Body of pancreas (tissue), 4 donors: Measurements from ENCODE around the gene FHL2. TPM values are rescaled to one million over a fixed set of nuclear protein-coding genes. Genes with fewer than 3 reads are reported as not detected.

ENCODE experiments used
- ATAC-seq: fragments of 150-250 bp; one replicate; pipeline ENCODE4 v1.9.1; 2016
- DNase-seq, 4 donors: peaks; one replicate each; pipeline ENCODE4 v3.0.0-alpha.2; 2019
- H3K27ac ChIP-seq, 4 donors: fragments of 200-600 bp; sonication (generic); 1 replicate in 3 of 4; 2 replicates in 1 of 4; pipeline versions ENCODE4 v1.5.1 to v1.6.1; 2016 to 2019; ENCODE audit warnings: mild to moderate bottlenecking in 1 of 4, mixed read lengths in 1 of 4, moderate library complexity in 1 of 4
- H3K27me3 ChIP-seq, 2 donors: fragments of 200-600 bp; sonication (generic); one replicate each; pipeline ENCODE4 v1.6.0; 2016; ENCODE audit warnings: mild to moderate bottlenecking in 1 of 2
- H3K36me3 ChIP-seq, 2 donors: fragments of 200-600 bp; sonication (generic); replicated peaks in 1 of 2; 2 replicates each; pipeline ENCODE4 v1.5.1; 2016; ENCODE audit warnings: low read depth in 2 of 2; ENCODE audit not compliant: insufficient read depth in 1 of 2
- H3K4me1 ChIP-seq: fragments of 200-600 bp; sonication (generic); one replicate; pipeline ENCODE4 v1.6.0; 2016
- H3K4me3 ChIP-seq, 2 donors: fragments of 200-600 bp; sonication (generic); 1 replicate in 1 of 2; 2 replicates in 1 of 2; pipeline ENCODE4 v1.5.1; 2016 to 2019
- H3K9me3 ChIP-seq, 3 donors: fragments of 200-600 bp; sonication (generic); 1 replicate in 2 of 3; 2 replicates in 1 of 3; pipeline ENCODE4 v1.5.1; 2016
- CTCF ChIP-seq, 7 experiments: fragments of 450-650 bp in 4 of 7; fragments of 200-600 bp in 3 of 7; sonication (generic) in 3 of 7; IDR thresholded peaks; one replicate each; pipeline ENCODE4 v1.5.1; 2016 to 2019; ENCODE audit warnings: antibody characterized with exemption in 7 of 7
- POLR2A ChIP-seq, 3 donors: fragments of 450-650 bp; IDR thresholded peaks; one replicate each; pipeline ENCODE4 v1.6.1; 2016; ENCODE audit warnings: antibody characterized with exemption in 3 of 3, mild to moderate bottlenecking in 2 of 3
- WGBS, 2 donors: methylation state at CpG; one replicate each; pipeline ENCODE4 v1.1.5; 2017; 5-methylcytosine and 5-hydroxymethylcytosine counted together
- intact Hi-C: fragments of 100-400 bp; cut with DNase I; formaldehyde crosslinking; loops from one replicate; pipeline ENCODE4 v1.15.1; 2023
- total RNA-seq, 2 donors: library from RNA; depleted of rRNA; stranded (reverse); fragments of >200 nt; gene quantifications; one replicate each; pipeline ENCODE4 v1.1.0, GENCODE V29; 2016

The FHL2 gene
- total RNA-seq, 2 donors from 2014 or later, result 3.6 to 21.8 TPM

- H3K27ac ChIP-seq, result no peak overlapping the region
- 85 to 89% methylated on average over 3 of the region's 3 CpGs for WGBS, 2 donors
- DNase-seq, result no peak
- peaks cover 8% of the 10 kb centered on the region for H3K4me1 ChIP-seq
- H3K4me3 ChIP-seq, result no peak overlapping the region
- TF ChIP-seq POLR2A (IDR thresholded peaks at IDR 0.05), result no peak
- TF ChIP-seq CTCF (IDR thresholded peaks at IDR 0.05), result no peak
- no peaks in the 10 kb centered on the region for H3K27me3 ChIP-seq
- intact Hi-C loops, result no loop called here
- H3K36me3 ChIP-seq, result no peaks in the 10 kb centered on the region
- H3K9me3 ChIP-seq, result no peaks in the 10 kb centered on the region
- ATAC-seq, result no peak
Observed at GRCh38 chr2:105321875-105322646, 76.8 kb downstream of the FHL2 start.

GRCh38 chr2:105320651-105321215 lies 78.1 kb downstream of the FHL2 start:
- 71 to 73% methylated on average over 7 of the region's 7 CpGs for WGBS, 2 donors
- TF ChIP-seq CTCF (IDR thresholded peaks at IDR 0.05) (no peak), POLR2A (IDR thresholded peaks at IDR 0.05) (no peak)
- H3K36me3 ChIP-seq, result no peaks in the 10 kb centered on the region
- no peak overlapping the region for H3K4me3 ChIP-seq
- peaks cover 12% of the 10 kb centered on the region for H3K4me1 ChIP-seq
- DNase-seq (no peak), ATAC-seq (no peak)
- intact Hi-C loops, result no loop called here
- no peaks in the 10 kb centered on the region for H3K9me3 ChIP-seq
- no peaks in the 10 kb centered on the region for H3K27me3 ChIP-seq
- no peak overlapping the region for H3K27ac ChIP-seq

- no peaks in the 10 kb centered on the region for H3K27me3 ChIP-seq
- TF ChIP-seq POLR2A (IDR thresholded peaks at IDR 0.05), result no peak
- TF ChIP-seq CTCF (IDR thresholded peaks at IDR 0.05), result no peak
- intact Hi-C loops, result no loop called here
- no peaks in the 10 kb centered on the region for H3K36me3 ChIP-seq
- H3K27ac ChIP-seq, result no peak overlapping the region
- no peak for ATAC-seq
- peaks cover 5% of the 10 kb centered on the region for H3K4me1 ChIP-seq
- DNase-seq, result no peak
- H3K9me3 ChIP-seq, result no peaks in the 10 kb centered on the region
- H3K4me3 ChIP-seq, result no peak overlapping the region
- 83 to 94% methylated on average over 3 of the region's 3 CpGs for WGBS, 2 donors
Observed at GRCh38 chr2:105317937-105318336, 80.9 kb downstream of the FHL2 start.

GRCh38 chr2:105315314-105315713 lies 83.5 kb downstream of the FHL2 start:
- DNase-seq (no peak), ATAC-seq (no peak)
- H3K9me3 ChIP-seq, result no peaks in the 10 kb centered on the region
- H3K36me3 ChIP-seq, result no peaks in the 10 kb centered on the region
- H3K27me3 ChIP-seq, result no peaks in the 10 kb centered on the region
- H3K27ac ChIP-seq, result no peak overlapping the region
- 94 to 97% methylated on average over 3 of the region's 3 CpGs for WGBS, 2 donors
- no peak for TF ChIP-seq CTCF (IDR thresholded peaks at IDR 0.05)
- no peak for TF ChIP-seq POLR2A (IDR thresholded peaks at IDR 0.05)
- H3K4me1 ChIP-seq, result peaks cover 16% of the 10 kb centered on the region
- intact Hi-C loops, result no loop called here
- H3K4me3 ChIP-seq, result no peak overlapping the region

- no peak for ATAC-seq
- H3K4me1 ChIP-seq, result peaks cover 17% of the 10 kb centered on the region
Observed at GRCh38 chr2:105313877-105314276, 85.0 kb downstream of the FHL2 start.

More at GRCh38 chr2:105313877-105314276, 85.0 kb downstream of the FHL2 start:
- no peaks in the 10 kb centered on the region for H3K27me3 ChIP-seq
- TF ChIP-seq CTCF (IDR thresholded peaks at IDR 0.05), result no peak
- TF ChIP-seq POLR2A (IDR thresholded peaks at IDR 0.05), result no peak
- intact Hi-C loops, result no loop called here
- no peaks in the 10 kb centered on the region for H3K9me3 ChIP-seq
- no peak overlapping the region for H3K27ac ChIP-seq
- DNase-seq, result no peak
- no peaks in the 10 kb centered on the region for H3K36me3 ChIP-seq
- H3K4me3 ChIP-seq, result no peak overlapping the region
